Sigmoid colon (tissue), 7 donors: ENCODE data around the gene ZNF385A. TPM values are rescaled to one million over a fixed set of nuclear protein-coding genes. Genes with fewer than 3 reads are reported as not detected.
A peak's percentile ranks its signal among the peaks of the same experiment; 100 is the strongest.

ENCODE experiments used
- DNase-seq: peaks from one replicate; pipeline ENCODE4 v3.0.0-alpha.2; 2019
- H3K27ac ChIP-seq, 4 donors: fragments of 200-600 bp; sonication (generic); one replicate each; pipeline ENCODE4 v1.5.1; 2016 to 2019; ENCODE audit warnings: mild to moderate bottlenecking in 1 of 4
- H3K27me3 ChIP-seq, 3 donors: fragments of 200-600 bp; sonication (generic); one replicate each; pipeline ENCODE4 v1.5.1; 2019; ENCODE audit warnings: mild to moderate bottlenecking in 1 of 3
- H3K36me3 ChIP-seq, 4 donors: fragments of 200-600 bp; sonication (generic); one replicate each; pipeline ENCODE4 v1.5.1; 2016 to 2019
- H3K4me1 ChIP-seq, 4 donors: fragments of 200-600 bp; sonication (generic); one replicate each; pipeline ENCODE4 v1.5.1; 2017 to 2019
- H3K4me3 ChIP-seq, 4 donors: fragments of 200-600 bp; sonication (generic); one replicate each; pipeline ENCODE4 v1.5.1; 2017 to 2019; ENCODE audit warnings: mild to moderate bottlenecking in 2 of 4, moderate library complexity in 1 of 4
- H3K9me3 ChIP-seq, 4 donors: fragments of 200-600 bp in 3 of 4; sonication (generic) in 3 of 4; one replicate each; pipeline versions ENCODE4 v1.5.1 to v1.6.1; 2013 to 2019
- EP300 ChIP-seq, 4 donors: sonication (generic); formaldehyde crosslinking; IDR thresholded peaks; one replicate each; pipeline ENCODE4 v1.6.1; 2017; ENCODE audit warnings: antibody characterized with exemption in 4 of 4
- POLR2A ChIP-seq, 2 donors: fragments of 450-650 bp; IDR thresholded peaks; one replicate each; pipeline ENCODE4 v1.6.1; 2016; ENCODE audit warnings: antibody characterized with exemption in 2 of 2, mild to moderate bottlenecking in 2 of 2, moderate library complexity in 2 of 2
- POLR2AphosphoS5 ChIP-seq, 4 donors: sonication (generic); formaldehyde crosslinking; IDR thresholded peaks; one replicate each; pipeline ENCODE4 v1.6.1; 2017; ENCODE audit warnings: antibody characterized with exemption in 4 of 4
- WGBS, 2 donors: extraction: QIAGEN DNeasy Blood & Tissue Kit; methylation state at CpG; one replicate each; pipeline ENCODE4 v1.1.7; 2013; 5-methylcytosine and 5-hydroxymethylcytosine counted together
- intact Hi-C: fragments of 100-400 bp; cut with DNase I; formaldehyde crosslinking; loops from one replicate; pipeline ENCODE4 v1.15.1; 2023
- polyA plus RNA-seq, 3 donors: library from polyadenylated mRNA; stranded (reverse); fragments of 200-250 nt; gene quantifications; one replicate each; pipeline ENCODE4 v1.2.3, GENCODE V29; 2013
- total RNA-seq, 4 donors: library from RNA; depleted of rRNA; stranded (reverse); fragments of >200 nt; gene quantifications; one replicate each; pipeline ENCODE4 v1.1.0, GENCODE V29; 2016
- TF ChIP-seq, protein P1 (sequence below), 4 experiments: fragments of 450-650 bp in 3 of 4; fragments of 200-600 bp in 1 of 4; IDR thresholded peaks; one replicate each; pipeline ENCODE4 v1.5.1; 2016 to 2019; ENCODE audit warnings: antibody characterized with exemption in 4 of 4, mild to moderate bottlenecking in 3 of 4, moderate library complexity in 2 of 4
- donor health status: healthy with polysubstance abuse.
- donor health status: Bipolar disorder and iron deficiency.
- donor health status: healthy.

Gene ZNF385A
- total and polyA plus RNA-seq, 7 donors, result 4.4 to 19.2 (median 8.4) TPM

GRCh38 chr12:54398218-54398617 is 13.7 kb upstream of the ZNF385A start:
- Histone ChIP-seq H3K36me3 (peaks cover 83 to 92% (median 85%) of the 10 kb centered on the region in 4 donors), H3K27me3 (no peaks in the 10 kb centered on the region), H3K27ac (peak overlapping the region in 3 of 4 donors; percentile 99 to 100 (median 100)), H3K4me1 (peaks cover 0 to 36% (median 13%) of the 10 kb centered on the region in 4 donors), H3K9me3 (no peaks in the 10 kb centered on the region), H3K4me3 (no peak overlapping the region)
- intact Hi-C loops, result no loop called here
- TF ChIP-seq POLR2A (IDR thresholded peaks at IDR 0.05) (no peak), POLR2AphosphoS5 (IDR thresholded peaks at IDR 0.05) (peak in 2 of 4 donors; percentile 44 to 62)
- WGBS, 2 donors, result 92 to 95% methylated on average over 2 of the region's 2 CpGs
- no peak for DNase-seq

DNA sequence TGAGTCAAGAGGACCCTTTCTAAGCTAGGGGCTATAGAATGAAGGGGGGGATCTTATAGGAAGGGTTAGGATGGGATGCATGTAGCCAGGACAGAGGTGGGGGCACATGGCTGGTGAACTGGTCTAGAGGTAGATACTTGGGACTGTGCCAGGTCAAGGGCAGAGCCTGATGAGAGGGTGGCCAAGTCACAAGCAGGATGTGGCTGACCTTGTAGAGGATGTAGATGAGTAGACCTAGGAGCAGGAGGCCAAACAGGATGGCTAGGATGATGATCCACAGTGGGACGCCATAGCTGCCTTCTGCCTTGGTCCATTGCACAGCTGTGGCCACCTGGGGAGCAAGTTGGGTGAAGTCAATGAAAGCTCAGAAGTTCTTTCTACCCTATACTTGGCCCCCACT is 12.6 kb upstream of the ZNF385A start:
- Histone ChIP-seq H3K4me3 (no peak overlapping the region), H3K9me3 (no peaks in the 10 kb centered on the region), H3K27ac (peak overlapping the region in 3 of 4 donors; percentile 99 to 100 (median 100)), H3K36me3 (peaks cover 72 to 82% (median 75%) of the 10 kb centered on the region in 4 donors), H3K27me3 (no peaks in the 10 kb centered on the region), H3K4me1 (peaks cover 0 to 36% (median 10%) of the 10 kb centered on the region in 4 donors)
- DNase-seq, result no peak
- intact Hi-C loops, result no loop called here
- WGBS, 2 donors, result 77 to 83% methylated on average over 1 of the region's 1 CpG
- peak; percentile 41 to 61 (median 59) for TF ChIP-seq POLR2AphosphoS5 (IDR thresholded peaks at IDR 0.05)
- TF ChIP-seq, protein P1, sequence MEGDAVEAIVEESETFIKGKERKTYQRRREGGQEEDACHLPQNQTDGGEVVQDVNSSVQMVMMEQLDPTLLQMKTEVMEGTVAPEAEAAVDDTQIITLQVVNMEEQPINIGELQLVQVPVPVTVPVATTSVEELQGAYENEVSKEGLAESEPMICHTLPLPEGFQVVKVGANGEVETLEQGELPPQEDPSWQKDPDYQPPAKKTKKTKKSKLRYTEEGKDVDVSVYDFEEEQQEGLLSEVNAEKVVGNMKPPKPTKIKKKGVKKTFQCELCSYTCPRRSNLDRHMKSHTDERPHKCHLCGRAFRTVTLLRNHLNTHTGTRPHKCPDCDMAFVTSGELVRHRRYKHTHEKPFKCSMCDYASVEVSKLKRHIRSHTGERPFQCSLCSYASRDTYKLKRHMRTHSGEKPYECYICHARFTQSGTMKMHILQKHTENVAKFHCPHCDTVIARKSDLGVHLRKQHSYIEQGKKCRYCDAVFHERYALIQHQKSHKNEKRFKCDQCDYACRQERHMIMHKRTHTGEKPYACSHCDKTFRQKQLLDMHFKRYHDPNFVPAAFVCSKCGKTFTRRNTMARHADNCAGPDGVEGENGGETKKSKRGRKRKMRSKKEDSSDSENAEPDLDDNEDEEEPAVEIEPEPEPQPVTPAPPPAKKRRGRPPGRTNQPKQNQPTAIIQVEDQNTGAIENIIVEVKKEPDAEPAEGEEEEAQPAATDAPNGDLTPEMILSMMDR (IDR thresholded peaks at IDR 0.05), result no peak
- no peak for TF ChIP-seq EP300 (IDR thresholded peaks at IDR 0.05)
- TF ChIP-seq POLR2A (IDR thresholded peaks at IDR 0.05), result no peak

- TF ChIP-seq EP300 (IDR thresholded peaks at IDR 0.05) (no peak), POLR2AphosphoS5 (IDR thresholded peaks at IDR 0.05) (peak in 2 of 4 donors; percentile 3 to 16)
- TF ChIP-seq, protein P1 (IDR thresholded peaks at IDR 0.05), result no peak
- H3K27ac ChIP-seq, result peak overlapping the region in 3 of 4 donors; percentile 99 to 100 (median 100)
- no peaks in the 10 kb centered on the region for H3K9me3 ChIP-seq
- intact Hi-C loops, result no loop called here
- peaks cover 56 to 66% (median 59%) of the 10 kb centered on the region in 4 donors for H3K36me3 ChIP-seq
- H3K4me3 ChIP-seq, result no peak overlapping the region
- peaks cover 0 to 52% (median 12%) of the 10 kb centered on the region in 4 donors for H3K4me1 ChIP-seq
- DNase-seq, result no peak
- H3K27me3 ChIP-seq, result no peaks in the 10 kb centered on the region
Measured at GRCh38 chr12:54395545-54395944, 11.0 kb upstream of the ZNF385A start.

DNA sequence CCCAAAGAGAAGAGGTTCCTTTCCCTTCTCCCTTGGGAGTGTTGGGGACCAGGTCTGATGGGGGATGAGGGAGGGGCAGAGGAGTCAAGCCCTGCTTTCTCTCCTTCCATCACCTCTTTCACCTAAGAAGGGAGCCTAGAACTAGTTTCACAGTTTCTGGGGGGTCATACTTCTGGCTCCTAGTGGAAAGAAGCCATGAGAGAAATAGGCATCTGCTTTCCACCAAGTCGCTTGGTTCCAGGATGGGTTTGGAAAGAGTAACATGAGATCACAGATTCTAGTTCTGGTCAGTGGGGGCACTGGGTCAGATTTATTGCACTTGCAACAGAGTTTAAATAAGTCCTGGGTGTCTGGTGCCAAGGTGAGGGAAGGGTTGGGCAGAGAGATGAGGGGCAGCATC is 10.5 kb upstream of the ZNF385A start:
- peaks cover 0 to 52% (median 12%) of the 10 kb centered on the region in 4 donors for H3K4me1 ChIP-seq
- no peak for DNase-seq
- WGBS, 2 donors, result 91 to 98% methylated on average over 1 of the region's 1 CpG
- peaks cover 50 to 60% (median 55%) of the 10 kb centered on the region in 4 donors for H3K36me3 ChIP-seq
- intact Hi-C loops, result no loop called here
- peak overlapping the region in 3 of 4 donors; percentile 99 to 100 (median 100) for H3K27ac ChIP-seq
- no peaks in the 10 kb centered on the region for H3K27me3 ChIP-seq
- H3K9me3 ChIP-seq, result no peaks in the 10 kb centered on the region
- H3K4me3 ChIP-seq, result no peak overlapping the region
- no peak for TF ChIP-seq POLR2A (IDR thresholded peaks at IDR 0.05)
- TF ChIP-seq, protein P1 (IDR thresholded peaks at IDR 0.05), result no peak
- TF ChIP-seq POLR2AphosphoS5 (IDR thresholded peaks at IDR 0.05), result peak; percentile 48 to 69 (median 56)
- no peak for TF ChIP-seq EP300 (IDR thresholded peaks at IDR 0.05)

GRCh38 chr12:54394281-54394719 is 9.8 kb upstream of the ZNF385A start:
- H3K36me3 ChIP-seq, result peaks cover 44 to 53% (median 48%) of the 10 kb centered on the region in 4 donors
- peak overlapping the region in 3 of 4 donors; percentile 99 to 100 (median 100) for H3K27ac ChIP-seq
- H3K4me3 ChIP-seq, result no peak overlapping the region
- H3K4me1 ChIP-seq, result peaks cover 0 to 52% (median 12%) of the 10 kb centered on the region in 4 donors
- intact Hi-C loops, result no loop called here
- no peaks in the 10 kb centered on the region for H3K27me3 ChIP-seq
- TF ChIP-seq, protein P1 (IDR thresholded peaks at IDR 0.05), result peak; percentile 38 to 68 (median 62)
- TF ChIP-seq EP300 (IDR thresholded peaks at IDR 0.05) (no peak), POLR2A (IDR thresholded peaks at IDR 0.05) (no peak), POLR2AphosphoS5 (IDR thresholded peaks at IDR 0.05) (peak in 3 of 4 donors; percentile 28 to 60 (median 46))
- no peaks in the 10 kb centered on the region for H3K9me3 ChIP-seq
- DNase-seq, result no peak
- 13 to 44% methylated on average over 4 of the region's 4 CpGs for WGBS, 2 donors
